Dendritic cell treated with granulocyte-macrophage colony-stimulating factor and Interleukin-4, amounts not matched to agents 40 ng/mL and 50 ng/mL, for 4 days (primary cell): ENCODE results near the gene SURF1.
"Not testable (repeated sequence)": the region's sequence is repeated elsewhere in the genome, so short reads cannot be mapped to it uniquely, and the experiment has no call there.

Experiments used
- H3K27ac Mint-ChIP-seq: one replicate; pipeline ENCODE4 v1.8.0; 2022; ENCODE audit warnings: mild to moderate bottlenecking, mixed read lengths
- H3K27me3 Mint-ChIP-seq: one replicate; pipeline ENCODE4 v1.8.0; 2022; ENCODE audit warnings: mild to moderate bottlenecking, mixed read lengths
- H3K36me3 Mint-ChIP-seq: one replicate; pipeline ENCODE4 v1.8.0; 2022; ENCODE audit warnings: low read depth, mixed read lengths
- H3K4me1 Mint-ChIP-seq: one replicate; pipeline ENCODE4 v1.8.0; 2022; ENCODE audit warnings: low read depth, mixed read lengths
- H3K4me3 Mint-ChIP-seq: one replicate; pipeline ENCODE4 v1.8.0; 2022; ENCODE audit warnings: mild to moderate bottlenecking, moderate library complexity, mixed read lengths
- H3K9me3 Mint-ChIP-seq: one replicate; pipeline ENCODE4 v1.8.0; 2022; ENCODE audit warnings: mixed read lengths
- intact Hi-C: fragments of 100-400 bp; cut with micrococcal nuclease; formaldehyde crosslinking; loops from one replicate; pipeline ENCODE4 v1.15.0; 2022

Gene SURF1

GRCh38 chr9:133391449-133391848 lies 35.2 kb upstream of the SURF1 start:
- H3K36me3 Mint-ChIP-seq, H3K4me3 Mint-ChIP-seq: not testable (repeated sequence)

DNA sequence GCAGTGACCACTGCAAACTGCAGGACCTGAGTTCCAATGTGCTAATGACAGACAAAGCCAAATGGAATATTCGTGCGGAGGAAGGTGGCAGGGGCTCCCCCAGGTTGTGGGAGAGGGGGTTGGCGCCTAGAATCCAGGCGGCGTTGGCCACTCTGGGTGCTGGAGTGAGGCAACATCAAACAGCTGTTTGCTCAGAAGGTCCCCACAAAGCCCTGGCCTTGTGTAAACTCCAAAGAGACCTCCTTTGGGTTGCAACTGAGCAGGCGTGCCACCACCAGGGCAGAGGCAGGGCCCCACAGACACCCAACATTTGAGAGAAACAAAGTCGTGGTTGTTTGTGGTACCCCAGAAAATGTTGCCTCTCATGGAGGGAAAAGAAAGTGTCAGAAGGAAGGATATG lies 34.4 kb upstream of the SURF1 start:
- H3K4me3 Mint-ChIP-seq = no peak overlapping the region
- no peaks in the 10 kb centered on the region for H3K36me3 Mint-ChIP-seq
- no peak overlapping the region for H3K27ac Mint-ChIP-seq
- H3K9me3 Mint-ChIP-seq = no peaks in the 10 kb centered on the region
- intact Hi-C loops = no loop called here
- H3K4me1 Mint-ChIP-seq = no peaks in the 10 kb centered on the region
- H3K27me3 Mint-ChIP-seq = peaks cover 16% of the 10 kb centered on the region

More at GRCh38 chr9:133391449-133391848, 35.2 kb upstream of the SURF1 start:
- H3K4me1 Mint-ChIP-seq, H3K27ac Mint-ChIP-seq, intact Hi-C loops, H3K9me3 Mint-ChIP-seq: not testable (repeated sequence)
- peaks cover 16% of the 10 kb centered on the region for H3K27me3 Mint-ChIP-seq

GRCh38 chr9:133389562-133389961 lies 33.3 kb upstream of the SURF1 start:
- Mint-ChIP-seq H3K9me3 (no peaks in the 10 kb centered on the region), H3K36me3 (no peaks in the 10 kb centered on the region), H3K27ac (no peak overlapping the region), H3K27me3 (peaks cover 6% of the 10 kb centered on the region), H3K4me3 (no peak overlapping the region), H3K4me1 (no peaks in the 10 kb centered on the region)
- intact Hi-C loops = no loop called here

- no peaks in the 10 kb centered on the region for H3K9me3 Mint-ChIP-seq
- no peaks in the 10 kb centered on the region for H3K4me1 Mint-ChIP-seq
- no peaks in the 10 kb centered on the region for H3K36me3 Mint-ChIP-seq
- H3K27me3 Mint-ChIP-seq = peaks cover 4% of the 10 kb centered on the region
- no peak overlapping the region for H3K4me3 Mint-ChIP-seq
- intact Hi-C loops = no loop called here
- no peak overlapping the region for H3K27ac Mint-ChIP-seq
Observed at GRCh38 chr9:133389025-133389557, 32.8 kb upstream of the SURF1 start.

- Mint-ChIP-seq H3K27ac (no peak overlapping the region), H3K27me3 (peaks cover 2% of the 10 kb centered on the region), H3K36me3 (no peaks in the 10 kb centered on the region), H3K4me1 (no peaks in the 10 kb centered on the region), H3K9me3 (no peaks in the 10 kb centered on the region), H3K4me3 (no peak overlapping the region)
- intact Hi-C loops = no loop called here
Observed at GRCh38 chr9:133387680-133388079, 31.4 kb upstream of the SURF1 start.

- H3K27me3 Mint-ChIP-seq = peaks cover 2% of the 10 kb centered on the region
- H3K4me3 Mint-ChIP-seq = no peak overlapping the region
- intact Hi-C loops = no loop called here
- H3K27ac Mint-ChIP-seq = no peak overlapping the region
- no peaks in the 10 kb centered on the region for H3K36me3 Mint-ChIP-seq
- no peaks in the 10 kb centered on the region for H3K4me1 Mint-ChIP-seq
- no peaks in the 10 kb centered on the region for H3K9me3 Mint-ChIP-seq
Observed at GRCh38 chr9:133386338-133386737, 30.1 kb upstream of the SURF1 start.

DNA sequence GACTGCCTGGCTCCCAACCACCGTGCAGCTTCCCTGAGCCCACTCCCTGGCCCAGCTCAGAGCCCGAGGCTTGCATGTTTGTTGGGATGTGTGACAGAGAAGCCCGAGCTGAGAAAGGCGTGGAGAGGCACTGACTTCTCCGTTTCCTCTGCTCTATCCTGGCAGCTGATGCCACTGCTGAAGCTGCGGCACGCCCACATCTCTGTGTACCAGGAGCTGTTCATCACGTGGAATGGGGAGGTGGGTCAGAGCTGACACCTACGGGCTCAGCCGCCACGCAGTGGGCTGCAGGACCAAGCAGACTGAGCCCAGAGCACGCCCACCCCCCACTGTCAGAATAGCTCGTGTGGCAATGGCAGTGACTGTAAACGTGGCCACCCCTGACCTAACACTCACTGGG lies 29.2 kb upstream of the SURF1 start:
- H3K4me1 Mint-ChIP-seq = no peaks in the 10 kb centered on the region
- no peak overlapping the region for H3K27ac Mint-ChIP-seq
- no peaks in the 10 kb centered on the region for H3K27me3 Mint-ChIP-seq
- H3K9me3 Mint-ChIP-seq = no peaks in the 10 kb centered on the region
- no peaks in the 10 kb centered on the region for H3K36me3 Mint-ChIP-seq
- H3K4me3 Mint-ChIP-seq = no peak overlapping the region
- intact Hi-C loops = no loop called here

GRCh38 chr9:133384736-133385321 lies 28.5 kb upstream of the SURF1 start:
- no peaks in the 10 kb centered on the region for H3K27me3 Mint-ChIP-seq
- intact Hi-C loops = no loop called here
- no peaks in the 10 kb centered on the region for H3K36me3 Mint-ChIP-seq
- no peaks in the 10 kb centered on the region for H3K4me1 Mint-ChIP-seq
- no peaks in the 10 kb centered on the region for H3K9me3 Mint-ChIP-seq
- H3K4me3 Mint-ChIP-seq = no peak overlapping the region
- H3K27ac Mint-ChIP-seq = no peak overlapping the region

- no peaks in the 10 kb centered on the region for H3K27me3 Mint-ChIP-seq
- no peak overlapping the region for H3K27ac Mint-ChIP-seq
- no peaks in the 10 kb centered on the region for H3K9me3 Mint-ChIP-seq
- no peaks in the 10 kb centered on the region for H3K4me1 Mint-ChIP-seq
- intact Hi-C loops = no loop called here
- H3K4me3 Mint-ChIP-seq = no peak overlapping the region
- no peaks in the 10 kb centered on the region for H3K36me3 Mint-ChIP-seq
Observed at GRCh38 chr9:133383438-133383837, 27.2 kb upstream of the SURF1 start.

- H3K4me3 Mint-ChIP-seq = no peak overlapping the region
- no peaks in the 10 kb centered on the region for H3K9me3 Mint-ChIP-seq
- H3K4me1 Mint-ChIP-seq = no peaks in the 10 kb centered on the region
- intact Hi-C loops = no loop called here
- H3K27ac Mint-ChIP-seq = no peak overlapping the region
- H3K36me3 Mint-ChIP-seq = no peaks in the 10 kb centered on the region
- H3K27me3 Mint-ChIP-seq = no peaks in the 10 kb centered on the region
Observed at GRCh38 chr9:133382507-133383141, 26.3 kb upstream of the SURF1 start.

DNA sequence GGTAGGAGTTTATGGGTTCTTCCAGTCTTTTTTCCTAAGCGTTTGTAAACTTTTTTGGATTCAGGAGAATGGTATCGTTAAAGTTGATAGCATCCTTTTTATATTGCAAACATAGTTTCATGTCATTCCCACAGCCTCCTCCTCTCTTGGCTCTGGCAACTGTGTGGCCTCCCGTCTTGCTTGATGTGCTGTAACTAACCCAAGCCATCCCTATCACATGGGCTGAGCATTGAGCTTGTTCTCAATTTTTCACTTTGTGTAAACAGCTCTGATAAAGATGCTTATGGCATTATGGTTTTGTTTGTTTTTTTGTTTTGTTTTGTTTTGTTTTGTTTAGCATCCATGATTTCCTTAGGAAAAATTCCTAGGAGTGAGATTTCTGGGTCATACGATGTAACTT lies 24.4 kb upstream of the SURF1 start:
- Mint-ChIP-seq H3K4me3 (no peak overlapping the region), H3K27me3 (peaks cover 2% of the 10 kb centered on the region), H3K36me3 (no peaks in the 10 kb centered on the region), H3K9me3 (no peaks in the 10 kb centered on the region), H3K4me1 (no peaks in the 10 kb centered on the region), H3K27ac (no peak overlapping the region)
- intact Hi-C loops = no loop called here

- H3K27me3 Mint-ChIP-seq = peaks cover 2% of the 10 kb centered on the region
- no peak overlapping the region for H3K27ac Mint-ChIP-seq
- no peak overlapping the region for H3K4me3 Mint-ChIP-seq
- intact Hi-C loops = no loop called here
- peaks cover 8% of the 10 kb centered on the region for H3K4me1 Mint-ChIP-seq
- no peaks in the 10 kb centered on the region for H3K9me3 Mint-ChIP-seq
- H3K36me3 Mint-ChIP-seq = peaks cover 8% of the 10 kb centered on the region
Observed at GRCh38 chr9:133379153-133380086, 23.1 kb upstream of the SURF1 start.

DNA sequence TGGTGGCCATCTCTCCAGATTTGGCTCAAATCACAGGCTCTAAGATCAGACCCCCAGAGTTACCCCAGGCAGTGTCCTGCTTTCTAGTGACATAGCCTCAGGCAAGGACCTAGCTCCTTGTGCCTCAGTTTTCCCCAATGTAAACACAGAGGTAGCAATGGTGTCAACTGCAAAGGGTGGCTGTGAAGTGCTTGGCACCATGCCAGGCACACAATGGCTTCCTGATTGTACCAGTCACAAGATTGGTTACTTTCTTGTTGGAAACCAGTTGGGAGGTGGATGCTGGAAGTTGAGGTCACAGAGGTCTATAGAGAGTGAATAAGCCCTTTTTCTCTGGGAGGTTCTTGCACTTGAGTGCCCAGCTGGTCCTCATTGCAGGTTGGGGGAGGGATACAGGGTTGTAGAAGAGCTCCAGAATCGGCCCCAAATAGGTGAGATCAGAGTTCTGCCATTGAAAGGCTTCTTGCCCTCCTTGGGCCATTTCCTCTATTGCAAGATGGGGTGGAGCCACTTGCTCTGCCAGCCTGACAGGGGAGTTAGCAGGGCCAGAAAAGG lies 22.2 kb upstream of the SURF1 start:
- no peak overlapping the region for H3K4me3 Mint-ChIP-seq

DNA sequence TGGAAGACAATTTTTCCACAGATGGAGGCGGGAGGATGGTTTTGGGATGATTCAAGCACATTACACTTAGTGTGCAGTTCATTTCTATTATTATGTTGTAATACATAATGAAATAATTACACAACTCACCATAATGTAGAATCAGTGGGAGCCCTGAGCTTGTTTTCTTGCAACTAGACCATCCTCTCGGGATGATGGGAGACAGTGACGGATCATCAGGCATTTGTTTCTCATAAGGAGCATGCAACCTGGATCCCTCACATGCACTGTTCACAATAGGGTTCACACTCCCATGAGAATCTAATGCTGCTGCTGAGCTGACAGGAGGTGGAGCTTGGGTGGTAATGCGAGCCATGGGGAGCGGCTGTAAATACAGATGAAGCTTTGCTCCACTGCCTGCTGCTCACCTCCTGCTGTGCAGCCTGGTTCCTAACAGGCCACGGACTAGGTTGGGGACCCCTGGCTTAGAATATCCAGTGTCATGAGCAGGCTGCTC lies 21.5 kb upstream of the SURF1 start:
- Mint-ChIP-seq H3K4me3 (no peak overlapping the region), H3K9me3 (no peaks in the 10 kb centered on the region), H3K36me3 (peaks cover 16% of the 10 kb centered on the region), H3K4me1 (peaks cover 23% of the 10 kb centered on the region), H3K27ac (no peak overlapping the region), H3K27me3 (peaks cover 2% of the 10 kb centered on the region)
- intact Hi-C loops = no loop called here

More for the DNA sequence above, 22.2 kb upstream of the SURF1 start:
- H3K27ac Mint-ChIP-seq = no peak overlapping the region
- H3K27me3 Mint-ChIP-seq = peaks cover 2% of the 10 kb centered on the region
- peaks cover 9% of the 10 kb centered on the region for H3K36me3 Mint-ChIP-seq
- no peaks in the 10 kb centered on the region for H3K9me3 Mint-ChIP-seq
- peaks cover 16% of the 10 kb centered on the region for H3K4me1 Mint-ChIP-seq
- intact Hi-C loops = no loop called here
